SK-N-SH (cell line): ENCODE data around the gene TMEM117. TPM values are rescaled to one million over a fixed set of nuclear protein-coding genes. Genes with fewer than 3 reads are reported as not detected.

Experiments used
- CTCF ChIA-PET: fragments of 300-600, 350-600 bp; formaldehyde crosslinking; extraction: SDS; loops from one replicate; lab custom pipeline; 2021; lab: Yijun Ruan, JAX
- POLR2A ChIA-PET: fragments of 350-600 bp; sonication (Branson Sonifier 250); formaldehyde crosslinking; extraction: SDS; loops from one replicate; lab custom pipeline; 2020; ENCODE audit warnings: antibody characterized with exemption, inconsistent platforms; lab: Yijun Ruan, JAX
- DNase-seq: peaks from one replicate; pipeline ENCODE4 v3.0.0; 2012
- H2AFZ ChIP-seq: fragments of 200-600 bp; sonication (generic); 2 replicates; pipeline ENCODE4 v1.8.1; 2016; ENCODE audit warnings: antibody characterized with exemption, mild to moderate bottlenecking, low read depth
- H3F3A ChIP-seq: fragments of 200-600 bp; sonication (generic); replicated peaks from 2 replicates; pipeline ENCODE3; 2016; ENCODE audit warnings: antibody characterized with exemption, mild to moderate bottlenecking; ENCODE audit not compliant: insufficient read depth
- H3K27ac ChIP-seq, 2 experiments: fragments of 200-500 bp in 1 of 2; fragments of 200-600 bp in 1 of 2; sonication (Bioruptor generic) in 1 of 2; sonication (generic), shearing (Covaris generic) in 1 of 2; 2 replicates each; pipeline versions ENCODE4 v1.5.1 to v1.6.1; 2014 to 2016; ENCODE audit warnings: low read depth in 2 of 2, inconsistent platforms in 1 of 2, low read length in 1 of 2, mild to moderate bottlenecking in 1 of 2, mixed read lengths in 1 of 2
- H3K27me3 ChIP-seq: fragments of 200-600 bp; sonication (generic), shearing (Covaris generic); 2 replicates; pipeline ENCODE4 v1.6.1; 2016; ENCODE audit warnings: mixed run types; ENCODE audit not compliant: insufficient read depth
- H3K36me3 ChIP-seq, 2 experiments: fragments of 200-500 bp in 1 of 2; fragments of 200-600 bp in 1 of 2; sonication (Bioruptor generic) in 1 of 2; sonication (generic) in 1 of 2; replicated peaks in 1 of 2; 2 replicates each; pipeline versions ENCODE3 to v1.5.1; 2014 to 2016; ENCODE audit warnings: low read length in 1 of 2, mild to moderate bottlenecking in 1 of 2; ENCODE audit not compliant: insufficient read depth in 2 of 2, control insufficient read depth in 1 of 2
- H3K4me1 ChIP-seq, 2 experiments: fragments of 200-500 bp in 1 of 2; fragments of 200-600 bp in 1 of 2; sonication (Bioruptor generic) in 1 of 2; sonication (generic), shearing (Covaris generic) in 1 of 2; 2 replicates each; pipeline versions ENCODE4 v1.5.1 to v1.6.1; 2014 to 2016; ENCODE audit warnings: low read depth in 1 of 2, low read length in 1 of 2, mixed run types in 1 of 2; ENCODE audit not compliant: insufficient read depth in 2 of 2, control insufficient read depth in 1 of 2
- H3K4me2 ChIP-seq: fragments of 200-600 bp; sonication (generic), shearing (Covaris generic); 2 replicates; pipeline ENCODE4 v1.6.1; 2017; ENCODE audit warnings: mixed run types
- H3K4me3 ChIP-seq, 2 experiments: fragments of 200-500 bp in 1 of 2; fragments of 200-600 bp in 1 of 2; sonication (Bioruptor generic) in 1 of 2; sonication (generic), shearing (Covaris generic) in 1 of 2; 2 replicates each; pipeline versions ENCODE4 v1.5.1 to v1.8.1; 2014 to 2016; ENCODE audit warnings: low read depth in 2 of 2, inconsistent platforms in 1 of 2, low read length in 1 of 2, mild to moderate bottlenecking in 1 of 2, mixed read lengths in 1 of 2, moderate library complexity in 1 of 2
- H3K79me2 ChIP-seq: fragments of 200-600 bp; sonication (generic); 2 replicates; pipeline ENCODE4 v1.8.1; 2017; ENCODE audit warnings: mild to moderate bottlenecking; ENCODE audit not compliant: insufficient read depth
- H3K9ac ChIP-seq: fragments of 200-600 bp; sonication (generic); 2 replicates; pipeline ENCODE4 v1.6.1; 2017; ENCODE audit warnings: mixed run types
- H3K9me2 ChIP-seq: fragments of 200-600 bp; sonication (generic); 2 replicates; pipeline ENCODE4 v1.6.1; 2017; ENCODE audit warnings: mixed run types
- H3K9me3 ChIP-seq: fragments of 200-600 bp; sonication (generic); 2 replicates; pipeline ENCODE4 v1.6.1; 2017; ENCODE audit warnings: mixed run types, mild to moderate bottlenecking, moderate library complexity
- H4K20me1 ChIP-seq: fragments of 200-600 bp; sonication (generic); 2 replicates; pipeline ENCODE4 v1.6.1; 2017; ENCODE audit warnings: mild to moderate bottlenecking, mixed run types; ENCODE audit not compliant: insufficient read depth
- CHD2 ChIP-seq: fragments of 150-350 bp; IDR thresholded peaks from 2 replicates; pipeline ENCODE4 v1.6.1; 2018; ENCODE audit warnings: low read length; ENCODE audit not compliant: partially characterized antibody
- ELF1 ChIP-seq: IDR thresholded peaks from 2 replicates; pipeline ENCODE4 v1.4.0; 2012
- EP300 ChIP-seq, 2 experiments: IDR thresholded peaks; 2 replicates each; pipeline versions ENCODE4 v1.4.0 to v1.6.1; 2012; ENCODE audit warnings: borderline replicate concordance in 1 of 2, low read depth in 1 of 2, low read length in 1 of 2
- EZH2phosphoT487 ChIP-seq: fragments of 200-600 bp; sonication (generic); IDR thresholded peaks from 2 replicates; pipeline ENCODE4 v1.6.1; 2017; ENCODE audit warnings: low read depth, mixed run types, mild to moderate bottlenecking, antibody characterized with exemption, moderate library complexity, borderline replicate concordance
- GABPA ChIP-seq: IDR thresholded peaks from 2 replicates; pipeline ENCODE4 v1.4.0; 2012; ENCODE audit warnings: low read depth, mild to moderate bottlenecking
- GATA2 ChIP-seq: sonication (generic); formaldehyde crosslinking; IDR thresholded peaks from 2 replicates; pipeline ENCODE4 v1.5.0; 2020; ENCODE audit warnings: mild to moderate bottlenecking, missing genetic modification reagents
- MEF2A ChIP-seq: IDR thresholded peaks from 2 replicates; pipeline ENCODE4 v1.4.0; 2012; ENCODE audit warnings: low read depth, borderline replicate concordance
- MXI1 ChIP-seq: IDR thresholded peaks from 2 replicates; pipeline ENCODE4 v1.6.1; 2012; ENCODE audit warnings: mild to moderate bottlenecking, low read depth, low read length, improper control_type of control experiment
- POLR2AphosphoS5 ChIP-seq: IDR thresholded peaks from 2 replicates; pipeline ENCODE4 v1.6.1; 2012; ENCODE audit warnings: low read depth, low read length
- RCOR1 ChIP-seq: fragments of 150-350 bp; IDR thresholded peaks from 2 replicates; pipeline ENCODE4 v1.6.1; 2017; ENCODE audit warnings: antibody characterized with exemption, low read length
- RFX5 ChIP-seq: IDR thresholded peaks from 2 replicates; pipeline ENCODE4 v1.6.1; 2012; ENCODE audit warnings: mild to moderate bottlenecking, improper control_type of control experiment, low read length
- RXRA ChIP-seq: IDR thresholded peaks from 2 replicates; pipeline ENCODE4 v1.4.0; 2012; ENCODE audit warnings: low read depth, mild to moderate bottlenecking, borderline replicate concordance
- SIN3A ChIP-seq: IDR thresholded peaks from 2 replicates; pipeline ENCODE4 v1.6.1; 2012; ENCODE audit warnings: low read depth, mild to moderate bottlenecking, low read length, moderate library complexity, borderline replicate concordance
- SMC3 ChIP-seq: IDR thresholded peaks from 2 replicates; pipeline ENCODE4 v1.6.1; 2012; ENCODE audit warnings: low read depth, low read length, improper control_type of control experiment
- TAF1 ChIP-seq: IDR thresholded peaks from 2 replicates; pipeline ENCODE4 v1.6.1; 2012; ENCODE audit warnings: low read depth, mild to moderate bottlenecking, low read length, moderate library complexity, borderline replicate concordance
- TEAD4 ChIP-seq: IDR thresholded peaks from 2 replicates; pipeline ENCODE4 v1.4.0; 2012; ENCODE audit warnings: mild to moderate bottlenecking, borderline replicate concordance; ENCODE audit not compliant: insufficient read depth
- YY1 ChIP-seq: IDR thresholded peaks from 2 replicates; pipeline ENCODE4 v1.4.0; 2012; ENCODE audit warnings: low read depth, mild to moderate bottlenecking
- WGBS: methylation state at CpG from one replicate; pipeline ENCODE4 v1.1.6; 2017; ENCODE audit warnings: low lambda C conversion rate; 5-methylcytosine and 5-hydroxymethylcytosine counted together
- polyA plus RNA-seq, 3 experiments: library from polyadenylated mRNA; depleted of rRNA; stranded (reverse); fragments of >200 nt; gene quantifications; 2 replicates each; pipeline ENCODE4 v1.2.3, GENCODE V29; 2012
- TF ChIP-seq, protein P1 (sequence below): fragments of 150-350 bp; IDR thresholded peaks from 2 replicates; pipeline ENCODE4 v1.6.1; 2016; ENCODE audit warnings: mild to moderate bottlenecking, low read depth, low read length
- TF ChIP-seq, protein P2 (sequence below): IDR thresholded peaks from 2 replicates; pipeline ENCODE4 v1.4.0; 2012; ENCODE audit warnings: low read depth, borderline replicate concordance
- TF ChIP-seq, protein P3 (sequence below): IDR thresholded peaks from 2 replicates; pipeline ENCODE4; 2012
- TF ChIP-seq, protein P4 (sequence below): IDR thresholded peaks from 2 replicates; pipeline ENCODE4 v1.6.1; 2012; ENCODE audit warnings: mild to moderate bottlenecking, low read depth, low read length, moderate library complexity

TMEM117 gene
- polyA plus RNA-seq, 1 of the 3 experiments (the other 2 are of a cell fraction): 0.81 TPM

DNA sequence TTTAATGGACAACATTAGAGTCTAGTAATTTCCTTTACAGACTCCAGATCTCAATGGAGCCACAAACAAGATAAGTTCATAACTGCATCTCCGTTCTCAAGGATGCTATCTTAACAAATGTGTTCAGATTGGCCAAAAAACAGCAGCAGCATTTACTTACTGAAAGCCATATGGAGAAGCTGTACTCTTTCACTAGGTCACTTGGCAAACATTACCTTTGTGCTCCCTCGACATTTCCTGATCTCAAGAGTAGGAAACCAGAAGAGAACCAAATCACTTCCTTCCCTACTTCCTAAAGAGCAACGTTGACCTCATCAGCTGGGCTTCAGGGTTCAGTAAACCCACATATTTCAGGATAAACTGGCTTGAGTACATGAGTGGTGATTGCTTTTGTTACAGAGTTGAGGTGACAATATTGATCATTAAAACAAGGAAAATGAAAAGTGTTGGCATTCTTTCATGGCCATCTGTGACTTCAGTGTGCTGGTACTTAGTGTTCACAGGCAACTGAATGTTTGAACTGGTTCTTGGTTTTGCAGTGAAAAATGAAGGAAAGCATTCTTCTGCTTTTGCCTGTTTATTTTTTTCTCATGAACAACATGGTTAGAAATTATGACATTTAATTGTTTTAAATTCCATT is 449.6 kb downstream of the TMEM117 start (continued):
- TF ChIP-seq SIN3A (no peak), MEF2A (no peak), RFX5 (no peak), RCOR1 (no peak), CHD2 (no peak)
- TF ChIP-seq, protein P1, sequence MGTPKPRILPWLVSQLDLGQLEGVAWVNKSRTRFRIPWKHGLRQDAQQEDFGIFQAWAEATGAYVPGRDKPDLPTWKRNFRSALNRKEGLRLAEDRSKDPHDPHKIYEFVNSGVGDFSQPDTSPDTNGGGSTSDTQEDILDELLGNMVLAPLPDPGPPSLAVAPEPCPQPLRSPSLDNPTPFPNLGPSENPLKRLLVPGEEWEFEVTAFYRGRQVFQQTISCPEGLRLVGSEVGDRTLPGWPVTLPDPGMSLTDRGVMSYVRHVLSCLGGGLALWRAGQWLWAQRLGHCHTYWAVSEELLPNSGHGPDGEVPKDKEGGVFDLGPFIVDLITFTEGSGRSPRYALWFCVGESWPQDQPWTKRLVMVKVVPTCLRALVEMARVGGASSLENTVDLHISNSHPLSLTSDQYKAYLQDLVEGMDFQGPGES: no peak

DNA sequence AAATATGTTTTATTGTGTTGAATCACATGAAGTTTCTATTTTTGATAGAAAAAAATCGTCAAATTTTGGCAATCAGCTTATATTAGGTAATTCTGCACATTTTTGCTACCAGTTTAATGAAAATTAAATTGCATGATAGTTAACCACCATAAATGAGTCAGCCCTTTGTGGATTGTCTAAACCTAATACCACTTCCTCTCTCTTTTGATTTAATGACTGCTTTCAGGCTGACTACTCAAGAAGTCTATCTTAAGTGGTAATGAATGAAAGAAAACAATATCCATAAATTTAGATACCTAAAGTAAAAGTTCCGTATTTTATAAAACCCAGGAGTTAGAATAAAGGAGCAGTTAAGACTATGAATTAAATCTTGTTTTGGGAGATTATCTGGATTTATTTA is 450.5 kb downstream of the TMEM117 start:
- no peaks in the 10 kb centered on the region; a peak in 2 of 4 replicates for H3K4me1 ChIP-seq
- POLR2A ChIA-PET: no interaction called here
- H3K27ac ChIP-seq: no peak overlapping the region
- no peak overlapping the region for H3K4me2 ChIP-seq
- no peak overlapping the region for H3K9ac ChIP-seq
- 33% methylated on average over 2 of the region's 2 CpGs for WGBS
- H3K79me2 ChIP-seq: no peaks in the 10 kb centered on the region
- CTCF ChIA-PET: no interaction called here
- no peaks in the 10 kb centered on the region for H3K27me3 ChIP-seq
- H3K9me3 ChIP-seq: no peaks in the 10 kb centered on the region
- no peak overlapping the region for H3K4me3 ChIP-seq
- no peaks in the 10 kb centered on the region for H3F3A ChIP-seq
- no peak overlapping the region for H2AFZ ChIP-seq
- H3K36me3 ChIP-seq: no peaks in the 10 kb centered on the region
- DNase-seq: no peak
- no peaks in the 10 kb centered on the region for H4K20me1 ChIP-seq
- no peaks in the 10 kb centered on the region for H3K9me2 ChIP-seq
- TF ChIP-seq, protein P1: no peak
- TF ChIP-seq YY1 (no peak), TEAD4 (no peak), RXRA (no peak), MXI1 (no peak), SIN3A (no peak), EZH2phosphoT487 (no peak), TAF1 (no peak), RFX5 (no peak), EP300 (IDR thresholded peaks at IDR 0.05; ENCODE audit: borderline replicate concordance in 1 of 2, low read depth in 1 of 2, low read length in 1 of 2) (no peak), SMC3 (no peak), GATA2 (no peak), POLR2AphosphoS5 (no peak), ELF1 (no peak), GABPA (no peak)
- TF ChIP-seq, protein P2, sequence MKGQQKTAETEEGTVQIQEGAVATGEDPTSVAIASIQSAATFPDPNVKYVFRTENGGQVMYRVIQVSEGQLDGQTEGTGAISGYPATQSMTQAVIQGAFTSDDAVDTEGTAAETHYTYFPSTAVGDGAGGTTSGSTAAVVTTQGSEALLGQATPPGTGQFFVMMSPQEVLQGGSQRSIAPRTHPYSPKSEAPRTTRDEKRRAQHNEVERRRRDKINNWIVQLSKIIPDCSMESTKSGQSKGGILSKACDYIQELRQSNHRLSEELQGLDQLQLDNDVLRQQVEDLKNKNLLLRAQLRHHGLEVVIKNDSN: no peak
- TF ChIP-seq, protein P3, sequence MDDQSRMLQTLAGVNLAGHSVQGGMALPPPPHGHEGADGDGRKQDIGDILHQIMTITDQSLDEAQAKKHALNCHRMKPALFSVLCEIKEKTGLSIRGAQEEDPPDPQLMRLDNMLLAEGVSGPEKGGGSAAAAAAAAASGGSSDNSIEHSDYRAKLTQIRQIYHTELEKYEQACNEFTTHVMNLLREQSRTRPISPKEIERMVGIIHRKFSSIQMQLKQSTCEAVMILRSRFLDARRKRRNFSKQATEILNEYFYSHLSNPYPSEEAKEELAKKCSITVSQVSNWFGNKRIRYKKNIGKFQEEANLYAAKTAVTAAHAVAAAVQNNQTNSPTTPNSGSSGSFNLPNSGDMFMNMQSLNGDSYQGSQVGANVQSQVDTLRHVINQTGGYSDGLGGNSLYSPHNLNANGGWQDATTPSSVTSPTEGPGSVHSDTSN: no peak
- TF ChIP-seq, protein P4, sequence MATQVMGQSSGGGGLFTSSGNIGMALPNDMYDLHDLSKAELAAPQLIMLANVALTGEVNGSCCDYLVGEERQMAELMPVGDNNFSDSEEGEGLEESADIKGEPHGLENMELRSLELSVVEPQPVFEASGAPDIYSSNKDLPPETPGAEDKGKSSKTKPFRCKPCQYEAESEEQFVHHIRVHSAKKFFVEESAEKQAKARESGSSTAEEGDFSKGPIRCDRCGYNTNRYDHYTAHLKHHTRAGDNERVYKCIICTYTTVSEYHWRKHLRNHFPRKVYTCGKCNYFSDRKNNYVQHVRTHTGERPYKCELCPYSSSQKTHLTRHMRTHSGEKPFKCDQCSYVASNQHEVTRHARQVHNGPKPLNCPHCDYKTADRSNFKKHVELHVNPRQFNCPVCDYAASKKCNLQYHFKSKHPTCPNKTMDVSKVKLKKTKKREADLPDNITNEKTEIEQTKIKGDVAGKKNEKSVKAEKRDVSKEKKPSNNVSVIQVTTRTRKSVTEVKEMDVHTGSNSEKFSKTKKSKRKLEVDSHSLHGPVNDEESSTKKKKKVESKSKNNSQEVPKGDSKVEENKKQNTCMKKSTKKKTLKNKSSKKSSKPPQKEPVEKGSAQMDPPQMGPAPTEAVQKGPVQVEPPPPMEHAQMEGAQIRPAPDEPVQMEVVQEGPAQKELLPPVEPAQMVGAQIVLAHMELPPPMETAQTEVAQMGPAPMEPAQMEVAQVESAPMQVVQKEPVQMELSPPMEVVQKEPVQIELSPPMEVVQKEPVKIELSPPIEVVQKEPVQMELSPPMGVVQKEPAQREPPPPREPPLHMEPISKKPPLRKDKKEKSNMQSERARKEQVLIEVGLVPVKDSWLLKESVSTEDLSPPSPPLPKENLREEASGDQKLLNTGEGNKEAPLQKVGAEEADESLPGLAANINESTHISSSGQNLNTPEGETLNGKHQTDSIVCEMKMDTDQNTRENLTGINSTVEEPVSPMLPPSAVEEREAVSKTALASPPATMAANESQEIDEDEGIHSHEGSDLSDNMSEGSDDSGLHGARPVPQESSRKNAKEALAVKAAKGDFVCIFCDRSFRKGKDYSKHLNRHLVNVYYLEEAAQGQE: no peak
- TF ChIP-seq, all 33 proteins: peak for 0
